B cell (primary cell): ENCODE results near the gene CCDC9. TPM values are rescaled to one million over a fixed set of nuclear protein-coding genes. Genes with fewer than 3 reads are reported as not detected.

Experiments used
- ATAC-seq: fragments of 200-7000 bp; cut with Tn5 transposase; one replicate; pipeline ENCODE4 v1.10.0; 2021; ENCODE audit warnings: low read depth, mild to moderate bottlenecking, moderate number of reproducible peaks, moderate library complexity
- CTCF ChIA-PET: fragments of 350-600 bp; sonication (Branson Sonifier 250); formaldehyde crosslinking; loops from one replicate; lab custom pipeline; 2021; ENCODE audit warnings: antibody characterized with exemption, inconsistent platforms; lab: Charles Lee
- POLR2A ChIA-PET: fragments of 350-600 bp; sonication (Branson Sonifier 250); formaldehyde crosslinking; loops from one replicate; lab custom pipeline; 2021; ENCODE audit warnings: antibody characterized with exemption; lab: Charles Lee
- DNase-seq: peaks from one replicate; pipeline ENCODE4 v3.0.0; 2013
- H2AFZ ChIP-seq: 2 replicates; pipeline ENCODE4 v1.6.1; 2012; ENCODE audit warnings: mild to moderate bottlenecking, low read depth, low read length; ENCODE audit not compliant: insufficient read depth, poor library complexity, severe bottlenecking
- H3K27ac ChIP-seq, 2 donors: 1 replicate in 1 of 2; 2 replicates in 1 of 2; pipeline ENCODE4 v1.5.1; 2012 to 2013; ENCODE audit warnings: low read length in 2 of 2, mild to moderate bottlenecking in 2 of 2, moderate library complexity in 1 of 2
- H3K27me3 ChIP-seq, 4 experiments: fragments of 200-600 bp in 1 of 4; sonication (generic) in 1 of 4; replicated peaks in 1 of 4; 1 replicate in 2 of 4; 2 replicates in 2 of 4; pipeline versions ENCODE4 v1.6.1 to v1.7.0; 2013 to 2016; ENCODE audit warnings: low read length in 3 of 4, mild to moderate bottlenecking in 2 of 4, mixed read lengths in 1 of 4, moderate library complexity in 1 of 4; ENCODE audit not compliant: insufficient read depth in 4 of 4, control insufficient read depth in 3 of 4; ENCODE audit errors: control extremely low read depth in 1 of 4
- H3K36me3 ChIP-seq, 2 experiments: replicated peaks in 1 of 2; 1 replicate in 1 of 2; 2 replicates in 1 of 2; pipeline versions ENCODE4 v1.6.1 to v1.7.1; 2013; ENCODE audit warnings: low read length in 1 of 2; ENCODE audit not compliant: insufficient read depth in 2 of 2, control insufficient read depth in 1 of 2; ENCODE audit errors: control extremely low read depth in 1 of 2, extremely low read depth in 1 of 2
- H3K4me1 ChIP-seq, 2 donors: fragments of 200-600 bp in 1 of 2; sonication (generic) in 1 of 2; 1 replicate in 1 of 2; 2 replicates in 1 of 2; pipeline versions ENCODE4 v1.5.1 to v1.6.1; 2013 to 2017; ENCODE audit warnings: low read length in 2 of 2; ENCODE audit not compliant: control insufficient read depth in 2 of 2, insufficient read depth in 2 of 2
- H3K4me2 ChIP-seq: replicated peaks from 2 replicates; pipeline ENCODE3; 2012; ENCODE audit warnings: mild to moderate bottlenecking, low read depth, low read length; ENCODE audit not compliant: poor library complexity, severe bottlenecking
- H3K4me3 ChIP-seq, 5 experiments: fragments of 200-600 bp in 1 of 5; sonication (generic) in 1 of 5; 1 replicate in 3 of 5; 2 replicates in 2 of 5; pipeline versions ENCODE4 v1.5.1 to v1.7.0; 2011 to 2016; ENCODE audit warnings: low read length in 4 of 5, mild to moderate bottlenecking in 4 of 5, low read depth in 2 of 5, control low read depth in 1 of 5, moderate library complexity in 1 of 5; ENCODE audit not compliant: insufficient read depth in 1 of 5; ENCODE audit errors: control extremely low read depth in 1 of 5, extremely low read depth in 1 of 5
- H3K79me2 ChIP-seq: fragments of 200-600 bp; sonication (generic); one replicate; pipeline ENCODE4 v1.6.0; 2016; ENCODE audit warnings: low read length; ENCODE audit not compliant: control insufficient read depth, insufficient read depth
- H3K9ac ChIP-seq: fragments of 200-600 bp; sonication (generic); 2 replicates; pipeline ENCODE4 v1.6.1; 2017; ENCODE audit warnings: mild to moderate bottlenecking, low read length, moderate library complexity
- H3K9me3 ChIP-seq, 3 donors: one replicate each; pipeline versions ENCODE4 v1.6.1 to v1.7.1; 2013; ENCODE audit warnings: low read length in 2 of 3; ENCODE audit not compliant: control insufficient read depth in 2 of 3, insufficient read depth in 1 of 3; ENCODE audit errors: control extremely low read depth in 1 of 3
- H4K20me1 ChIP-seq: 2 replicates; pipeline ENCODE4 v1.6.0; 2012; ENCODE audit warnings: mild to moderate bottlenecking, low read length; ENCODE audit not compliant: insufficient read depth, control insufficient read depth, poor library complexity, severe bottlenecking
- H3K27ac Mint-ChIP-seq: one replicate; pipeline ENCODE4 v1.8.0; 2021; ENCODE audit warnings: mixed read lengths
- H3K27me3 Mint-ChIP-seq: one replicate; pipeline ENCODE4 v1.8.0; 2021; ENCODE audit warnings: mixed read lengths
- H3K4me1 Mint-ChIP-seq: one replicate; pipeline ENCODE4 v1.8.0; 2021; ENCODE audit warnings: mixed read lengths
- H3K4me3 Mint-ChIP-seq: one replicate; pipeline ENCODE4 v1.8.0; 2021; ENCODE audit warnings: mixed read lengths
- H3K9me3 Mint-ChIP-seq: one replicate; pipeline ENCODE4 v1.8.0; 2022; ENCODE audit warnings: mixed read lengths; ENCODE audit not compliant: insufficient read depth
- CTCF ChIP-seq: fragments of 200-600 bp; IDR thresholded peaks from one replicate; pipeline ENCODE4 v1.8.0; 2022; ENCODE audit warnings: antibody characterized with exemption, mild to moderate bottlenecking
- EZH2 ChIP-seq: IDR thresholded peaks from 2 replicates; pipeline ENCODE4 v1.6.1; 2012; ENCODE audit warnings: borderline replicate concordance, low read depth, mild to moderate bottlenecking, moderate library complexity, low read length; ENCODE audit not compliant: insufficient read depth, poor library complexity, severe bottlenecking
- WGBS: methylation state at CpG from one replicate; pipeline ENCODE4 v1.1.5; 2013; ENCODE audit warnings: missing lambda C conversion rate; ENCODE audit not compliant: insufficient coverage; 5-methylcytosine and 5-hydroxymethylcytosine counted together
- intact Hi-C: fragments of 100-400 bp; cut with micrococcal nuclease; formaldehyde crosslinking; loops from one replicate; pipeline ENCODE4 v1.10.0; 2022
- polyA plus RNA-seq: library from polyadenylated mRNA; depleted of rRNA; stranded (reverse); fragments of >200 nt; gene quantifications from 2 replicates; pipeline ENCODE4 v1.2.3, GENCODE V29; 2012
- total RNA-seq, 2 donors: library from RNA; stranded (reverse); fragments of 120-200 nt in 1 of 2; gene quantifications; 1 replicate in 1 of 2; 2 replicates in 1 of 2; pipeline versions ENCODE4 v1.2.3 to v1.2.4, GENCODE V29; 2013 to 2022

The CCDC9 gene
- total and polyA plus RNA-seq, 2 donors (not counting 1 experiment from before 2014, with no cell fraction given): 12.3 to 54.7 TPM

DNA sequence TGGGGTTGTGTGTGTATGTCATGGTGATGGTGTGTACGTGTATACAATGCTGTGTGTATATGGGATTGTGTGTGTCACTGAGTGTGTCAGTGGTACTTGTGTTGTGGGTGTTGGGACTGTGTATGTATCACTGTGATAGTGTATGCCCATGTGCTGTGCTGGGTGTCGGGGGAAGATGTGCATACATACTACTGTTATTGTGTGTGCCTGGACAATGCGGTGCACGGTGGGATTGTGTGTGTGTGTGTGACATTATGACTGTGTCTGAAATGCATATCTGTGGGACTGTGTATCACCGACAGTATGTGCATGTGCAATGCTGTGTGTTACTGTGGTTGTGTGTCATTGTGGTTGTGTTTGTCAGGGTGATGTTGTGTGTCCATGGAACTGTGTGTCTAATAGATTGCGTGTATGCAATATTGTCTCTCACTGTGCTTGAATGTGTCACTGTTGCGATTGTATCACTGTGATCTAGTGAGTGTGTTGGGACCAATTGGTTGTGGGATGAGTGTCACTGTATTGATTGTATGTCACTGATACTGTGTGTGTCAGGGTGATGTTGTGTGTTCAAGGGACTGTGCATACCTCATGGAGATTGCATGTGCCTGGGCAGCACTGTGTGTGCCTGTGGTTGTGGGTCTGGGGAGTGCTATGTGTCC, 14.3 kb upstream of the CCDC9 start:
- Mint-ChIP-seq H3K4me3 (no peak overlapping the region), H3K9me3 (no peaks in the 10 kb centered on the region), H3K4me1 (peaks cover 30% of the 10 kb centered on the region), H3K27me3 (peaks cover 17% of the 10 kb centered on the region), H3K27ac (no peak overlapping the region)
- Histone ChIP-seq H3K79me2 (no peaks in the 10 kb centered on the region), H3K4me2 (no peak overlapping the region), H3K4me3 (no peak overlapping the region), H3K9ac (no peak overlapping the region), H2AFZ (no peak overlapping the region), H3K27ac (no peak overlapping the region), H3K27me3 (peaks cover 0 to 51% (median 24%) of the 10 kb centered on the region in 4 experiments), H3K9me3 (peaks cover 0 to 21% (median 0%) of the 10 kb centered on the region in 3 donors), H4K20me1 (no peaks in the 10 kb centered on the region), H3K4me1 (peaks cover 50% of the 10 kb centered on the region in 2 donors), H3K36me3 (no peaks in the 10 kb centered on the region)
- intact Hi-C loops: loop anchor here (1.0 to 5.0 kb wide), 2 partner anchors 11 to 110 kb away; partner anchors contain the start of genes BBC3 and SAE1
- ChIA-PET POLR2A (interaction anchor here (1.0 to 3.4 kb wide), 3 partner anchors 9 to 16 kb away, joined by 5 to 31 read pairs (median 18); no protein-coding TSS in a partner anchor), CTCF (interaction anchor here (0.7 to 10.2 kb wide), 5 partner anchors 9 to 93 kb away, joined by 3 to 557 read pairs (median 5); partner anchors contain the start of gene CCDC9)
- TF ChIP-seq CTCF (no peak), EZH2 (no peak)
- ATAC-seq (no peak), DNase-seq (peak; percentile 36)
- 88% methylated on average over 7 of the region's 7 CpGs for WGBS

GRCh38 chr19:47243364-47243775, 13.0 kb upstream of the CCDC9 start:
- intact Hi-C loops: loop anchor here (5.0 kb wide), 1 partner anchor 111 kb away; the partner anchor contains the start of gene SAE1
- POLR2A ChIA-PET: interaction anchor here (1.1 to 3.4 kb wide), 5 partner anchors 10 to 31 kb away, joined by 3 to 31 read pairs (median 4); partner anchors contain the start of gene CCDC9
- Mint-ChIP-seq H3K4me3 (peak overlapping the region; percentile 59), H3K27me3 (peaks cover 17% of the 10 kb centered on the region), H3K27ac (peak overlapping the region; percentile 51), H3K4me1 (peaks cover 32% of the 10 kb centered on the region), H3K9me3 (no peaks in the 10 kb centered on the region)
- H3K27me3 ChIP-seq: peaks cover 0 to 59% (median 24%) of the 10 kb centered on the region in 4 experiments
- DNase-seq: no peak
- no peak overlapping the region for H3K27ac ChIP-seq
- TF ChIP-seq CTCF: no peak
- TF ChIP-seq EZH2: no peak
- H3K36me3 ChIP-seq: no peaks in the 10 kb centered on the region
- H2AFZ ChIP-seq: peak overlapping the region; percentile 25
- CTCF ChIA-PET: interaction anchor here (0.8 to 10.2 kb wide), 10 partner anchors 11 to 421 kb away, joined by 3 to 557 read pairs (median 22); partner anchors contain the start of genes BBC3, CCDC9 and DHX34
- no peaks in the 10 kb centered on the region for H3K79me2 ChIP-seq
- ATAC-seq: no peak
- H3K4me1 ChIP-seq: peaks cover 50% of the 10 kb centered on the region in 2 donors
- H3K9ac ChIP-seq: no peak overlapping the region
- H3K4me3 ChIP-seq: peak overlapping the region in 2 of 5 experiments; percentile 13 to 14
- no peaks in the 10 kb centered on the region for H4K20me1 ChIP-seq
- 21% methylated on average over 9 of the region's 9 CpGs for WGBS
- H3K4me2 ChIP-seq: peak overlapping the region; percentile 80
- peaks cover 0 to 21% (median 0%) of the 10 kb centered on the region in 3 donors for H3K9me3 ChIP-seq
